NCI-H1092 treated with DMSO at 0.1 percent for 48 hours (cell line): Measurements from ENCODE around the gene RAD23B.
"Not testable (repeated sequence)": the region's sequence is repeated elsewhere in the genome, so short reads cannot be mapped to it uniquely, and the experiment has no call there.

Source experiments
- DNase-seq: peaks from one replicate; lab custom pipeline; 2025; lab: John Stamatoyannopoulos, UW

Gene RAD23B

GRCh38 chr9:107293543-107294085, 10.5 kb downstream of the RAD23B start:
- no peak for DNase-seq

DNA sequence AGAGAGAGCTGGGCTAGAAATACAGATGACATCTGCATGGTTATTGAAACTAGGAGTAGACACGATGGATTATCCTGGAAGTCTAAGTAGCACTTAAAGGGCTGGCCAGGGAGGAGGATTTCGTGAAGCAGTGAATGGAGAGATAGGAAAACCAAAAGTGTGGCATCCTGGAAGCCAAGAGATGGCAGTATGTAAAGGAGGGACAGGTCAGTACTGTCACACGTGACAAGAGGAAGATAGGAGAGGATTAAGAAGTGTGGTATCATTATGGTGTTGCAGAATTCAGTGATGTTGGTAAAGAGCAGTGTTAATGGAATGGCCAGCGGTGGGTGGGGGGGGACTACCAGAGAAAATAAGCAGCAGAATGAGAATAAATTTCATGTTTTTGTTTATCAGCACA, 11.7 kb downstream of the RAD23B start:
- no peak for DNase-seq

- no peak for DNase-seq
Observed at GRCh38 chr9:107295995-107296394, 12.9 kb downstream of the RAD23B start.

DNA sequence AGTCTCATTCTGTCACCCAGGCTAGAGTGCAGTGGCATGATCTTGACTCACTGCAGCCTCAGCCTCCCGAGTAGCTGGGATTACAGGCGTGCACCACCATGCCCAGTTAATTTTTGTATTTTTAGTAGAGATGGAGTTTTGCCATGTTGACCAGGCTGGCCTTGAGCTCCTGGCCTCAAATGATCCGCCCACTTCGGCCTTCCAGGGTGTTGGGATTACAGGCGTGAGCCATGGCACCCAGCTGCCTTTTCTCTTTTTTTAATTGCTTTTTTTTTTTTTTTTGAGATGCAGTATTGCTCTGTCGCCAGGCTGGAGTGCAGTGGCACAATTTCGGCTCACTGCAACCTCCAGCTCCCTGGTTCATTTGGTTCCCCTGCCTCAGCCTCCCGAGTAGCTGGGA, 13.5 kb downstream of the RAD23B start:
- DNase-seq = not testable (repeated sequence)

GRCh38 chr9:107299437-107299836, 16.4 kb downstream of the RAD23B start:
- no peak for DNase-seq

- DNase-seq = no peak
Observed at GRCh38 chr9:107306308-107306707, 23.2 kb downstream of the RAD23B start.

DNA sequence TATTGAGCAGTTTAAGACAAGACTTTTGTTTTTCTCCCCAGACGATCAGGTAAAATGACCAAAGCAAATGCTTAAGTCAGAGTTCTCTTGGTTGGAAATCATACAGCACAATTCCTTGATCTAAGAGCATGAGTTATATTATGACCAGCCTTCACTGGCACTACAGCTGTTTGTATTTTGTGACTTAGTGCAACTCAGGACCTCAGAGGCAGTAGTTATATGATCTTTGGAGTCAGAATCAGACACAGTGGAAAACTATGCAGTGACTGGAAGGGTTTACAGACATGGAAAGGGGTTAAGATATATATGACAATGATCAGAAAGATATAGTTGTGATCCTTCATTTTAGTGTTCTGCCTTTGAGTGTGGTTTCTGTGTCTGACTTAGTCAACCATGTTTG, 24.3 kb downstream of the RAD23B start:
- DNase-seq = no peak

DNA sequence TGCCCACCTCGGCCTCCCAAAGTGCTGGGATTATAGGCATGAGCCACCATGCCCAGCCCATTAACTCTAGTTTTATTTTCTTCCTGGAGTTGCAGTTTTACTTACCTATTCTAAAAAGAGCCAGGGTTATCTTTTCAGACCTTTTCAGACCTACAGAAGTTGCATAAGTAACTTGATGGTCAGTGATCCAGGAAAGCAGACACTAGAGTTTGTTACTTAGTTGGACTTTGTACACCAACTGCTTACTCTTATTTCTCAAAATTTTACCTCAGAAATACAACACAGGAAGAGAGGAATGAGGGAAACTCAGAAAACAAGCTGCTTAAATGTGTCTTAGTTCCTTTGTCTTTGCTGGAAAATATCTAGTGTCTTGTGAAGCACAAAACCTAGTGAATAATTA, 25.4 kb downstream of the RAD23B start:
- DNase-seq = no peak

GRCh38 chr9:107309271-107309670, 26.2 kb downstream of the RAD23B start:
- no peak for DNase-seq

GRCh38 chr9:107312376-107313050, 29.4 kb downstream of the RAD23B start:
- DNase-seq = no peak

DNA sequence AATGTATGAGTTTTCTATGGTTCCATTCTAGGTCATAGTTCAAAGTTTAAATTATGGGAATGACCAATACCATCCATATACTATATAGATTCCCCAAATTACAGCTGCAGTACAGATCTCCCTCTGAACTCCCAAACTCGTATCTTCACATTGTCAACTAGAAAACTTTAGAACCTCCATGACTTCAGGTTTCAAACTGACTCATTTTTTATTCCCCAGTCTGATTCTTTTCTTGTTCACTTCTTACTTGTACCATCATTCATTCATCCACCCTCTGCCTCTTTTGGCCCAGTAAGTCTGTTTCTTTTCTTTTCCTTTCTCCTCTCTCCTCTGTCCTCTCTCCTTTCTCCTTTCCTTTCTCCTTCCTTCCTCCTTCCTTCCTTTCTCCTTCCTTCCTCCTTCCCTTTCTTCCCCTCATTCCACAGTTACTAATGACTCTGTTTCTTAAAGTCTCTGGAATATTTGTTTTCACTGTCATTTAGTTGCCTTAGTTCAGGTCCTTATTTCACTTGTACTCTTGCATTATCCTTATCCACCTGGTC, 30.5 kb downstream of the RAD23B start:
- DNase-seq = no peak

GRCh38 chr9:107314763-107315162, 31.7 kb downstream of the RAD23B start:
- no peak for DNase-seq

GRCh38 chr9:107316795-107317661, 33.9 kb downstream of the RAD23B start:
- no peak for DNase-seq

DNA sequence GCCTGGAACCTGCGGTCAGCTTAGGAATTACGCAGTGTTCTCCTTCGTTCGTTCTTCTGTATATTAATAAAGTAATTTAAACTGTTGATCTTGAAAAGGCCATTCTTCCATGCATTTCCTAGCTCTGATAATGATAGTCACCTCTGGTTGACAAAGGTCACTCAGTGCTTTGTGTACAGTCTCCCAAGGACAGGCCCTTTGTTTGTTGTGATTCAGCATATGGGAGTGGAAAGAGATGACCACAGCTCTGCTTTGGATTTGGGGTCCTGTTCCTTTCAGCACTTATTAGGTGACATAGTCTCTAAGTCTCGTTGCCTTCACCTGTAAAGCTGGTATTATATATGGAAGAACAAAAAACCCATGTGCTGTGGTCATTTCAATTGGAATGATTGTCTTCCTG, 39.6 kb downstream of the RAD23B start:
- no peak for DNase-seq

- no peak for DNase-seq
Observed at GRCh38 chr9:107323836-107324585, 40.9 kb downstream of the RAD23B start.

GRCh38 chr9:107325842-107326241, 42.8 kb downstream of the RAD23B start:
- no peak for DNase-seq

- DNase-seq = no peak
Observed at GRCh38 chr9:107328510-107328909, 45.4 kb downstream of the RAD23B start.

- DNase-seq = no peak
Observed at GRCh38 chr9:107330420-107330819, 47.3 kb downstream of the RAD23B start.

GRCh38 chr9:107332883-107333282, 49.8 kb downstream of the RAD23B start:
- no peak for DNase-seq

DNA sequence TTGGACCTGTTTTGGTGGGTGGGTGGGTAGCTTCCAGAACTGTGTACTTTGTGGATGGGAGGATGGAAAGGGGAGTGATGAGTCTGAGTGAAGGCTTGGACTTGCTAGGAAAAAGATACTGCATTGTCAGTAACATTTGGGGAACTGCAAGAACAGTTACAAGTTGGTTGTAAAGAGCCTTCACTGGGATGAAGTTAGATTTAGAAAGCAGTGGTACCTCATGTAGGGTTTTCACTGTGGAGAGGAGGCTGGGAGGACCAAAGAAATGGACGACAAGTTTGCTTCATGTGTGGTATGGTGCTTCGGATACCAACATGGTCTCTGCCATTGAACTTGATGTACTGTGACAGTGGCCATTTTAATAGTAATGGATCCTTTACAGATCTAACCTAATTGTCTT, 50.3 kb downstream of the RAD23B start:
- DNase-seq = no peak

GRCh38 chr9:107334103-107334776, 51.2 kb downstream of the RAD23B start:
- DNase-seq = no peak

GRCh38 chr9:107335331-107335730, 52.3 kb downstream of the RAD23B start:
- DNase-seq = no peak
